ENCODE data around the gene TFDP1.

Gene TFDP1

GRCh38 chr13:113628291-113629270 lies 44.0 kb downstream of the TFDP1 start:
- FAIRE-seq (no peak), DNase-seq (ENCODE audit: extremely low spot score, insufficient read length, low read depth) (no peak)

- FAIRE-seq (no peak), DNase-seq (ENCODE audit: extremely low spot score, insufficient read length, low read depth) (no peak)
Measured at GRCh38 chr13:113629866-113630265, 45.3 kb downstream of the TFDP1 start.

DNA sequence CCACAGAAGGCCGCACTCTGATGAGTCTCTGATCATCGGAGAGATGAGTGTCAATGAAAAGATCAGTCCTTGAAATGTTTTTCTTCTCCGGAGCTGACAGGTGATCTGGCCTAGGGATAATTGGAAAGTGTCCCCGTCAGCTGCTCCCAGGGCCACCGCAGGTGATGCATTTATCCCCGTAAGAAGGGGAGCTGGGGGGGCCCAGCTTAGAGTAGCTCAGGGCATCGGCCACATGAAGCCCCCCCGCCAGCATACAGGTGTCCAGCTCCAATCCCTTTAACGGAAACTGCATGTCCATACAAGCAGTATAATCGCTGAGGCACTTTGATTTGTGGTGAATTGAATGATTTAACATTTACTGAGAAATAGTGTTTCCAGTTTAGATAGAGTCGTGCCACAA lies 45.7 kb downstream of the TFDP1 start:
- DNase-seq (ENCODE audit: extremely low spot score, insufficient read length, low read depth) = no peak
- FAIRE-seq = no peak

DNA sequence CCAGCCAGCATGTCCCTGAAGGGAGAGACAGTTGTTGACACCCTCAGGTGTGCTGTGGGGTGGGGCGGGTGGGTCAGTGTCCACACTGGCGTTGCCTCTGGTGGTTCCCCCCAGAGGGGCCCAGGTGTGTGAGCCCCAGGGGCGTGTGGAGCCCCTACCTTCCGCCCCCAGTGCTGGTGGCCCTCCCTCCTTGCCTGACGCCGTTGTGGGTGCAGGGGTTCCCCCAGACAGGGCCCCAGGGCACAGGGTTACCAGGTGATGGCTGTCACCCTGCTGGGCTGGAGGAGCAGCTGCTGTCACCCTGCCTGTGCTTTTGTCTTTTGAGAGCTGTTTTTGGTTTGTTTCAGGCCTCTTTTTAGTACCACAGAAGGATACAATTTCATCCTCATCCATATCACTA lies 46.3 kb downstream of the TFDP1 start:
- no peak for FAIRE-seq
- no peak for DNase-seq (ENCODE audit: extremely low spot score, insufficient read length, low read depth)

DNA sequence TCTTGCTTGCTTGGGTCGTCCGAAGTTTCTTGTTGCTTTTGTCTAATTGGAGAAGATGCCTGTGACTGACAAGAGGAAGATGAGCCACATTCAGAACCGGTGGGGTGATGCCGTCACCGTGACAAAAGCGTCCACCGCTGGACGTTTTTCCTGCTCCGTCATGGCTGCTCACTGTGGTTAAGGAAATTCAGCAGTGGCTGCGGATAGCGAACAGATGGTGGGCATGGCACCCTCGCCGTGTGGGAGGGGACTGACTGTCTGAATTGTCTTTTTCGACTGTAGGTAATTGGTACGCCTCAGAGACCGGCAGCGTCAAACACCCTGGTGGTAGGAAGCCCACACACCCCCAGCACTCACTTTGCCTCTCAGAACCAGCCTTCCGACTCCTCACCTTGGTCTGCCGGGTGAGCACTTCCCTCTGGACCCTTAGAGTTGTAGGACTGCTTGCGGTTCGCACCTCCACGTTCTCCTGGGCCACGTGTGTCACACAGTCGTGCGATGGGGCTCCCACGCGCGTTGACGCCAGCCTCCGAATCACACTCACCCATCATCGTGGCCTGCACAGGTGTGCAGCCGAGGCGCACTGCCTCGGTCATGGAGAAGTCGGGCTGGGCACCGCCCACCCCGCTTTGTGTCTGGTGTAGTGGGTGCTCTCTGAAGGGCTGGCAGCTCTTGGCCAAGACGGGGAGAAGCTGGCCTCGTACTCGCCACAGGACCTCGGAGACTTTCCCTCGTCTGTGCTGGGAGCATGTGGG lies 47.0 kb downstream of the TFDP1 start:
- FAIRE-seq (no peak), DNase-seq (ENCODE audit: extremely low spot score, insufficient read length, low read depth) (no peak)

- DNase-seq (ENCODE audit: extremely low spot score, insufficient read length, low read depth) = no peak
- no peak for FAIRE-seq
Measured at GRCh38 chr13:113632706-113633484, 48.3 kb downstream of the TFDP1 start.

GRCh38 chr13:113633485-113633873 lies 48.9 kb downstream of the TFDP1 start:
- DNase-seq (ENCODE audit: extremely low spot score, insufficient read length, low read depth) = no peak
- no peak for FAIRE-seq

GRCh38 chr13:113634279-113635047 lies 49.9 kb downstream of the TFDP1 start:
- DNase-seq (ENCODE audit: extremely low spot score, insufficient read length, low read depth) (no peak), FAIRE-seq (no peak)

GRCh38 chr13:113635048-113635420 lies 50.5 kb downstream of the TFDP1 start:
- DNase-seq (ENCODE audit: extremely low spot score, insufficient read length, low read depth) (no peak), FAIRE-seq (no peak)

GRCh38 chr13:113635709-113636108 lies 51.2 kb downstream of the TFDP1 start:
- DNase-seq (ENCODE audit: extremely low spot score, insufficient read length, low read depth) (no peak), FAIRE-seq (no peak)

DNA sequence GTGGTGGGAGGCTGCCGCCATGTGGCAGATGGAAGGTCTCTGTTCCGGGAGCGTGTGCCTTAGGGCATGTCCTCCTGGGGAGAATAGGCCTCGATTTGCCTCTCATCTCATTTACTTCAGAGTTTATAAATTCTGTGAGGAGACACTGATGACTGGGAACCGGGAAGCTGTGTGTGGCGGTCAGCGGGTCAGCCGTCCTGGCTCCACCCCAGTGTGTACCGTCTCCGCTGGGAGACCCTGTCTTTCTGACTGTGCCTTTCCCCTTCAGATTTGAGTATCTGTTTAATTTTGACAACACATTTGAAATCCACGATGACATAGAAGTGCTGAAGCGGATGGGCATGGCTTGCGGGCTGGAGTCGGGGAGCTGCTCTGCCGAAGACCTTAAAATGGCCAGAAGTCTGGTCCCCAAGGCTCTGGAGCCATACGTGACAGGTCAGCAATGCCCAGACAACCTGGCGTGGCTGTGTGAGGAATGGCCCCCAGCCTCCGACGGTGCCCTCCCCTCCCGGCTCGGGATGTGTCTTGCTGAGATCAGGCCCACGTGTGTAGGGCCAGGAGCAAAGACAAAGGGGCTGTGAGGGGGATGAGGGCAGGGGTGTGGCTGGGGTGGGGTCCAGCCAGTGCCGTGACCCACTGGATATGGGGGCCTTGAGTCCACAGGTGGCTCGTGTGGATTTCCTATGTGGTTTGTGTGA lies 51.9 kb downstream of the TFDP1 start:
- no peak for FAIRE-seq
- DNase-seq (ENCODE audit: extremely low spot score, insufficient read length, low read depth) = no peak

- FAIRE-seq = no peak
- no peak for DNase-seq (ENCODE audit: extremely low spot score, insufficient read length, low read depth)
Measured at GRCh38 chr13:113637262-113638160, 53.0 kb downstream of the TFDP1 start.

GRCh38 chr13:113638173-113638746 lies 53.7 kb downstream of the TFDP1 start:
- FAIRE-seq (no peak), DNase-seq (ENCODE audit: extremely low spot score, insufficient read length, low read depth) (no peak)

GRCh38 chr13:113638806-113639205 lies 54.3 kb downstream of the TFDP1 start:
- no peak for FAIRE-seq

DNA sequence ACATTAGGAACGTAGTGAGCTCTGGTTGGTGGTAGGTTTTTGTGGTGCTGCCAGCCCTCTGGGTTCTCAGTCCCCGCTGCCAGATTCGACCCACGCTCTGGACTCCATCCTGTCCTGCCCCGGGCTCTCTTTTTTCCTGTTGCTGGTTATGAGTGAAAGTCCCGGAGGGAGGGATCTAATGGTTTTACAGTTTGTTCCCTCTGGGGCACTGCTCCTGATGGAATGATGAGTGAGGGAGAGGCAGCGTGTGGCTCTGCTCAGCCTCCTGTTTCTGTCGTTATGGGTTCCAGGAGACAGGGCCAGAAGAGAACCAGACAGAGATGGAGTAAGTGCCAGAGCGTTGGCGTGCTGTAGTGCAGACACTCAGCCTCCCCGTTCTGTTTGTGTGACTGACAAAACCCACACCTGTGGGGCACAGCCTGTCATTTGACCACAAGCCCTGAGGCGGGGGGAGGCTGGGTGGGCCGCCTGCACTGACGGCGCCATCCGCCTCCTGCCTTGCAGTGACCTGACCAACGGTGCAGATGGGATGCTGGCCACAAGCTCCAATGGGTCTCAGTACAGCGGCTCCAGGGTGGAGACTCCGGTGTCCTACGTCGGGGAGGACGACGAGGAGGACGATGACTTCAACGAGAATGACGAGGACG lies 55.2 kb downstream of the TFDP1 start:
- FAIRE-seq = no peak

More at GRCh38 chr13:113638806-113639205, 54.3 kb downstream of the TFDP1 start:
- DNase-seq (ENCODE audit: extremely low spot score, insufficient read length, low read depth) = no peak

DNA sequence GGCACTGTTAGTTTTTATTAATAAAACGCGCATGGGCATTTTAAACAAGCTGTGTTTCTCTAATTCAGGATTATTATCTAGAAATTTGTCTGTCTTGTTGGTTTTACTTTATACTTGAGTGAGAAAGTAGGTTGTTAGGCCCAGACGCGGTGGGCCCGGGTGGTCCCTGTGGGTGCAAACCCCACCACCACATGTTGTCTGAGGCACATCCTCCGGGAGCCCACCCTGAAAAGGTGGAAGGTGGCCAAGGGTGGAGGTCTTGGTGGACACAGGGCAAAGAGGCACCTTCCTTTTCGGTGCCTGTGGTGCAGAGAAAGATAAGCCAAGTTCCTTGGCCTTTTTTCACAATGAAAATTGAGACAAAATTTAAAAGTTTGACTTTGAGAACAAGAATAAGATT lies 56.9 kb downstream of the TFDP1 start:
- FAIRE-seq = no peak
- DNase-seq (ENCODE audit: extremely low spot score, insufficient read length, low read depth) = no peak

More for the DNA sequence above, 55.2 kb downstream of the TFDP1 start:
- no peak for DNase-seq (ENCODE audit: extremely low spot score, insufficient read length, low read depth)

DNA sequence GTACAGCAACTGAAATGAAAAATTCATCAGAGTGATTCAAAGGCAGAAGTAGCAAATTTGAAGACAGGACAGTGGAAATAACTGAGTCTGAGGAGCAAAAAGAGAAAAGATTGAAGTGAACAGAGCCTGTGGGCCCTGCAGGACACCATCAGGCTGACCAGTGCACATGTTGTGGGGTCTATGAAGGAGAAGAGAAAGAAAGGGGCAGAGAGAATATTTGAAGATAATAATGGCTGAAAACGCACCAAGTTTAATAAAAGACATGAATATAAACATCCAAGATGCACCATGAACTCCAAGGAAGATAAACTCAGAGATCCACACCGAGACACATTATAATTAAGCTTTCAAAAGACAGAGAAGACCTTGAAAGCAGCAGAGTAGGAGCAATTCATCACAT lies 58.0 kb downstream of the TFDP1 start:
- FAIRE-seq (no peak), DNase-seq (ENCODE audit: extremely low spot score, insufficient read length, low read depth) (no peak)

Measured in GM18507 (cell line).